ENCODE data around the gene PPIF.

The PPIF gene

GRCh38 chr10:79308016-79308415 is 39.3 kb upstream of the PPIF start:
- no peak for DNase-seq (ENCODE audit: extremely low read depth, insufficient read length)
- H3K36me3 ChIP-seq (ENCODE audit: control insufficient read depth, insufficient read depth, low read length), result peaks cover 58% of the 10 kb centered on the region
- H3K4me3 ChIP-seq (replicated peaks; ENCODE audit: low read depth, low read length), result no peak overlapping the region
- TF ChIP-seq CTCF (IDR thresholded peaks at IDR 0.05; ENCODE audit: insufficient read depth, low read length, poor library complexity, severe bottlenecking), result no peak
- no peaks in the 10 kb centered on the region for H3K27me3 ChIP-seq (replicated peaks; ENCODE audit: control insufficient read depth, insufficient read depth, low read length)

DNA sequence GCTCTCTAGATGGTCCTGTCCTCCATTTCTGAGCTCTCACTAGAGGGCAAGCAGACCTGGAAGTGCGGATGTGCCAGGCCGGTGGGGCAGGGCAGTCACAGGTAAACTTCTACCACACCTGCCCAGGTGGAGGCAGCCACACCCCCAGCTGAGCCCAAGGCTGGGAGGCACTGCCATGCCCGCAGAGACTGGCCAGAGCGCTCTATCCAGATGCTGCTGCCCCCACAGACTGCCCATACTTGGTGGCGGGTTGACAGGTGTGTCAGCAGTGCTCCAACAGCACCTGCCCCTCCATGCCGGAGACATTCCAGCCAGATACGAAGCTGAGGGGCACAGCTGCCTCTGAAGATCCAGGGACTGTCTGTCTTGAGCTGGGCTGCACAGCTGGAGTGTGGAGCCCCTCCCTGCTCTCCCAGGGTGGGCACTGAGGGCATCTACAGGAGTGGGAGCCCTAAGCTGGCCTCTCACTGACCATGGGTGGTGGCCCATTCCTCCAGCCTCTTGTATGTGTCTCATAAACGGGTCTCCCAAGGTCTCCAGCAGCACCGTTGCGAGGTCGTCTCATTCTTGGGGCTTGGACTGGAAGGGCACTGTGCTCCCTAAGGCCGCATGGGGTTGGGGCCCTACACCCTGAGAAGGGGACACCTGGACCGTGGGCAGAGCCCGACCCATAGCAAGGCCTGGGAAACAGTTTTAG is 38.2 kb upstream of the PPIF start:
- H3K27me3 ChIP-seq (replicated peaks; ENCODE audit: control insufficient read depth, insufficient read depth, low read length), result no peaks in the 10 kb centered on the region
- DNase-seq (ENCODE audit: extremely low read depth, insufficient read length), result no peak
- no peak overlapping the region for H3K4me3 ChIP-seq (replicated peaks; ENCODE audit: low read depth, low read length)
- H3K36me3 ChIP-seq (ENCODE audit: control insufficient read depth, insufficient read depth, low read length), result peaks cover 58% of the 10 kb centered on the region
- no peak for TF ChIP-seq CTCF (IDR thresholded peaks at IDR 0.05; ENCODE audit: insufficient read depth, low read length, poor library complexity, severe bottlenecking)

DNA sequence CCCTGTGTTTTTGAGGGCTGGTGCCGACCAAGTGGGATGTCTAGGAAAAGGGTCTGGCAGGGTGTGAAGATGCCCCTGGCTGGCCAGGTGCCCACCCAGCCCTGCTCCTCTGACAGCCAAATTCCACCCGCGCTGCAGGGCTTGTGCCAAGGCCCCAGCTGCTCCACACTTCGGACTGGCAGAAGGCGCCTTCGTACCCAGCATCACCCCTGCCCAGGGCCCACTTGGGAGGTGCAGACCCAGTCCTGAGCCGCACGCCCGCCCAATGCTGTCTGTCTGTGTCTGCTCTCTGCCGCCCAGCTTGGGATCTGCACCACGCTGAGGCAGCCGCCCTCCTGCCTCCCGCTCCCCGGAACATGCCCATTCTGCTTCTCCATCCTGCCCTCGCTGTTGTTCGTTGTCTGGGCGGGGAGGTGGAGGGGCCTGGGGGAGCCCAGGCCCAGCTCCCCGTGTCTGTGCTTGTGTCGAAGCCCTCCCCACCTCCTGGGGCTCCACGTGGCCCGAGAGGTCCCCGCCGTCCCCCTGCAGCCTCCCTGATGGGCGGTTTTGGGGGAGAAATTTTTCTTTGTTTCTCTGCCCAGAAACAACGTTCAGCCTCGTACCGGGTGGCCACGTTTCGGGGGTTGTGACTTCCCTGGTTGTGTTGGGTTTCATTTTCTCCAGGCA is 36.9 kb upstream of the PPIF start:
- Histone ChIP-seq H3K27me3 (replicated peaks; ENCODE audit: control insufficient read depth, insufficient read depth, low read length) (no peaks in the 10 kb centered on the region), H3K4me3 (replicated peaks; ENCODE audit: low read depth, low read length) (no peak overlapping the region), H3K36me3 (ENCODE audit: control insufficient read depth, insufficient read depth, low read length) (peaks cover 55% of the 10 kb centered on the region)
- DNase-seq (ENCODE audit: extremely low read depth, insufficient read length), result no peak
- TF ChIP-seq CTCF (IDR thresholded peaks at IDR 0.05; ENCODE audit: insufficient read depth, low read length, poor library complexity, severe bottlenecking), result no peak

DNA sequence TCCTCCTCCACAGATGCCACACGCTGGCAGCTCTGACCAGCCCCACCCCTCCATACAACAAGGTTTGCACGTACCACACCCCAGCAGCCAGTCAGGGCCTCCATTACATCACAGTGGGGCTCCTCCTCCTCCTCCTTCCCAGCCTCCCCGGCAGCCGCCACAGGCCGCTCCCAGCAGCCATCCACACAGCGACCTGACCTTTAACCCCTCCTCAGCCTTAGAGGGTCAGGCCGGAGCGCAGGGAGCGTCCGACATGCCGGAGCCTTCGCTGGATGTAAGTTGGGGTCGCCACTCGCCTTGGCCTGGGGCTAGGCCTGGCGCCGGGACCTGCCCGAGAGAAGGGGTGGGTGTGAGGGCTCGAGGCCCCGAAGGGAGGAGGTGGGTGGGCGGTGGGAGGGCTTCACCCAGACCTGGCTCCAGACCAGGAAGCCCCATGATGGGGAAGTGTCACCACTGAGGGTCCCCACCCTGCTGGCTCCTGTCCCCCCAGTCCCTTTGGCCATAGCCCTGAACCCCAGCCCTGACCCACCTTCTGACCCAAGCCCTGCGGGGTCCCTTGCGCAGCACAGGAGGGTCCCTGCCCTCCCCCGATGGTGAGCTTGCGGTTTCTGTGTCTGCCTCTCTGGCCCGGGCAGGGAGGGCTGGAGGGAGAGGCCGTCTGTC is 36.2 kb upstream of the PPIF start:
- Histone ChIP-seq H3K36me3 (ENCODE audit: control insufficient read depth, insufficient read depth, low read length) (peaks cover 53% of the 10 kb centered on the region), H3K4me3 (replicated peaks; ENCODE audit: low read depth, low read length) (no peak overlapping the region)
- no peak for DNase-seq (ENCODE audit: extremely low read depth, insufficient read length)

More for the DNA sequence above, 36.2 kb upstream of the PPIF start:
- no peak for TF ChIP-seq CTCF (IDR thresholded peaks at IDR 0.05; ENCODE audit: insufficient read depth, low read length, poor library complexity, severe bottlenecking)
- H3K27me3 ChIP-seq (replicated peaks; ENCODE audit: control insufficient read depth, insufficient read depth, low read length), result no peaks in the 10 kb centered on the region

All from GM06990 (cell line).